Common myeloid progenitor, CD34-positive (primary cell): ENCODE results near the gene HOXA10.
A peak's percentile ranks its signal among the peaks of the same experiment; 100 is the strongest.

Experiments
- CTCF ChIA-PET: fragments of 350-600 bp; sonication (Branson Sonifier 250); formaldehyde crosslinking; loops from one replicate; lab custom pipeline; 2021; ENCODE audit warnings: antibody characterized with exemption; lab: Charles Lee
- POLR2A ChIA-PET: fragments of 350-600 bp; sonication (Branson Sonifier 250); formaldehyde crosslinking; loops from one replicate; lab custom pipeline; 2021; ENCODE audit warnings: antibody characterized with exemption; lab: Charles Lee
- DNase-seq, 3 donors: peaks; one replicate each; pipeline versions ENCODE4 v3.0.0 to v3.0.0-alpha.2; 2013
- H3K27ac ChIP-seq, 2 experiments: 1 replicate in 1 of 2; 2 replicates in 1 of 2; pipeline ENCODE4 v1.7.0; 2013; ENCODE audit warnings: inconsistent platforms in 2 of 2, low read length in 2 of 2, mild to moderate bottlenecking in 2 of 2, low read depth in 1 of 2, moderate library complexity in 1 of 2; ENCODE audit not compliant: severe bottlenecking in 2 of 2, insufficient read depth in 1 of 2, poor library complexity in 1 of 2
- H3K27me3 ChIP-seq, 5 experiments: replicated peaks in 2 of 5; 1 replicate in 3 of 5; 2 replicates in 2 of 5; pipeline versions ENCODE4 v1.6.1 to v1.7.0; 2013; ENCODE audit warnings: low read length in 4 of 5, mild to moderate bottlenecking in 2 of 5, moderate library complexity in 2 of 5, inconsistent platforms in 1 of 5; ENCODE audit not compliant: insufficient read depth in 5 of 5, control insufficient read depth in 4 of 5
- H3K36me3 ChIP-seq, 4 experiments: 1 replicate in 2 of 4; 2 replicates in 2 of 4; pipeline versions ENCODE4 v1.6.1 to v1.7.0; 2013; ENCODE audit warnings: low read length in 3 of 4, control low read depth in 1 of 4, mild to moderate bottlenecking in 1 of 4; ENCODE audit not compliant: control insufficient read depth in 4 of 4, insufficient read depth in 4 of 4
- H3K4me1 ChIP-seq, 4 experiments: 1 replicate in 3 of 4; 2 replicates in 1 of 4; pipeline versions ENCODE4 v1.6.1 to v1.7.1; 2013; ENCODE audit warnings: low read length in 3 of 4, mild to moderate bottlenecking in 3 of 4, control low read depth in 1 of 4, inconsistent platforms in 1 of 4, moderate library complexity in 1 of 4; ENCODE audit not compliant: control insufficient read depth in 4 of 4, insufficient read depth in 4 of 4; ENCODE audit errors: control extremely low read depth in 1 of 4
- H3K4me3 ChIP-seq, 7 experiments: 1 replicate in 4 of 7; 2 replicates in 3 of 7; pipeline versions ENCODE4 v1.5.1 to v1.7.0; 2013; ENCODE audit warnings: mild to moderate bottlenecking in 7 of 7, low read length in 6 of 7, moderate library complexity in 6 of 7, inconsistent platforms in 2 of 7, low read depth in 2 of 7, control low read depth in 1 of 7; ENCODE audit not compliant: insufficient read depth in 4 of 7, control insufficient read depth in 1 of 7; ENCODE audit errors: extremely low read depth in 1 of 7
- H3K9me3 ChIP-seq, 5 experiments: 1 replicate in 4 of 5; 2 replicates in 1 of 5; pipeline versions ENCODE4 v1.6.1 to v1.7.1; 2013; ENCODE audit warnings: low read length in 4 of 5, mild to moderate bottlenecking in 2 of 5, inconsistent platforms in 1 of 5, low read depth in 1 of 5, moderate library complexity in 1 of 5; ENCODE audit not compliant: control insufficient read depth in 4 of 5, insufficient read depth in 2 of 5; ENCODE audit errors: control extremely low read depth in 1 of 5
- WGBS: methylation state at CpG from one replicate; pipeline ENCODE4 v1.1.5; 2013; ENCODE audit not compliant: insufficient coverage; 5-methylcytosine and 5-hydroxymethylcytosine counted together

The HOXA10 gene

DNA sequence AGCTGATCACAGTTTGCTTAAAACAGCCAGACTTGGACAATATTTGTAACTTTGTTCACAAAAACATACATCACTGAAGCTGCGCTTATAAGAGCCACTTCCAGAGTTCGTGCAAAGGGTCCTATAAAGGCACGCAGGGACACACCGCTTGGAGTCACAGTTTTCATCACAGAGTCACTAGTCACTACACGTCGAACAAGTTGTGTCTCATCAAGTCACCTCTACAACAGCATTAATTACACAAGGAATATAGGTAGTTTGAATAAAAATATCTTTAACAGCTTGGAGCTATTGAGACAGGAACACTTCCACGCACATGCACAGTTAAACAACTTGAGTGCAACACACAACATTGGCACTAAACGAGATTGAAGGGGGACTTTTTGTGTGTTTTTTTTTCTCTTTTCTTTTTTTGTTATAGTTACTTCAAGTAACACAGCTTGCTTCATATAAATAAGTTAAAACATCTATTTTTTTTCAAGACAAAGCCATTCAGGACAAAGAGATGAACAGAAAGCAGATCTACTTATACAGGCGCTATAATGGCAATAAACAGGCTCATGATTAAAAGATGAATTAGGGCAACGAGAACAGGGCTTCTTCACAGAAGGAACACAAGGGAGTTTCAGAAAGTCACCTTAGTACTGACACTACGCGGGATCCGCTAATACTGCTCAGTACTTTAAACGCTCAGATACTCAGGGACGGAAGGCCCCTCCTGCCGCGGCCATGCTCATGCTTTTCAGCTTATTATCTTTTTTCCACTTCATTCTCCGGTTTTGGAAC is 32.8 kb downstream of the HOXA10 start:
- WGBS = 88% methylated on average over 10 of the region's 18 CpGs
- peaks cover 3 to 48% (median 45%) of the 10 kb centered on the region in 4 experiments for H3K4me1 ChIP-seq
- CTCF ChIA-PET = interaction anchor here (0.6 to 2.0 kb wide), 12 partner anchors 10 to 476 kb away, joined by 3 to 7 read pairs (median 3); partner anchors contain the start of gene HOXA3
- H3K9me3 ChIP-seq = peaks cover 0 to 2% (median 0%) of the 10 kb centered on the region in 5 experiments
- H3K36me3 ChIP-seq = peaks cover 5 to 88% (median 63%) of the 10 kb centered on the region in 4 experiments
- H3K27ac ChIP-seq = no peak overlapping the region
- POLR2A ChIA-PET = interaction anchor here (0.7 kb wide), 1 partner anchor 30 kb away, joined by 3 read pairs; no protein-coding TSS in a partner anchor
- H3K4me3 ChIP-seq = peak overlapping the region in 2 of 7 experiments; percentile 10 to 56
- H3K27me3 ChIP-seq = no peaks in the 10 kb centered on the region
- DNase-seq = no peak

GRCh38 chr7:27140126-27140857 is 33.8 kb downstream of the HOXA10 start:
- H3K36me3 ChIP-seq = peaks cover 2 to 85% (median 60%) of the 10 kb centered on the region in 4 experiments
- ChIA-PET CTCF (interaction anchor here (0.7 to 2.0 kb wide), 6 partner anchors 9 to 475 kb away, joined by 3 to 7 read pairs (median 4); partner anchors contain the start of gene HOXA3), POLR2A (no interaction called here)
- H3K9me3 ChIP-seq = peaks cover 0 to 2% (median 0%) of the 10 kb centered on the region in 5 experiments
- DNase-seq = no peak
- 98% methylated on average over 10 of the region's 15 CpGs for WGBS
- no peaks in the 10 kb centered on the region for H3K27me3 ChIP-seq
- no peak overlapping the region for H3K27ac ChIP-seq
- peaks cover 9 to 51% (median 47%) of the 10 kb centered on the region in 4 experiments for H3K4me1 ChIP-seq
- no peak overlapping the region for H3K4me3 ChIP-seq

DNA sequence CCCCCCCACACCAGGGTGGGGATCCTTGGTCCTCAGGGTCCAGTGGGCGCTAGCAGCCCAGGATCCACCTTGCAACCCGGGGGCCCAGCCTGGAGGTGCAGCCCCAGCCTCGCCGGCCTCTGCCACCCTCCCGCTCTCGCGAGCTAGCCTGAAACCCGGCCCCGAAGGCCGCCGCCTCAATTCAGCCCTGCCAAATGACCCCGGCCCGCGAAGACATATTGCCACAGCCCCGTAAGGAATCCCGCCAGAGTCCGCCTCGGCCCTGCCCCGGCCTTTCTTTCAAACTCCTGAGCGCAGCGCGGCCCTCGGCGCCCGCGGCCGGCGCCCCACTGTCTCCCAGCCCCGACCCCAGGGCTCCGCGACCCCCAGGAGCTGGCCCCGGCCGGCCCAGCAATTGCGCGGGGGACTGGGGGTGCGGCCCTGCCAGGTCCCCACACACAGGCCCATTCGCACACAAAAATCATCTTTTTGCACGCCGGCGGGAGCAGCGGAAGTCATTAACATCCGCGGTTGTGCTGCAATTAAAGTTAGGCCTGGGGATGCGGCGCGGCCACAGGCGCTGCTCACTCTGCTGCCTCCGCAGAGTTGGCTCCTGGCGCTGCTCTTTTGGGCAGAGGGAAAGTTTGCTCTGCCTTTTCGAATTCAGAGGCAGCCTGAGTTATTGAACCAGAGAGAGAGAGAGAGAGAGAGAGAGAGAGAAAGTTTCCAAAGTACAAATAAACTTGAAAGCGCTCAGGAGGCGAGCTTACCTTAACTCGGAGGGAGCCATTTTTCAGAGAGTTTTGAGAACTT is 34.6 kb downstream of the HOXA10 start:
- Histone ChIP-seq H3K4me1 (peaks cover 15 to 52% (median 49%) of the 10 kb centered on the region in 4 experiments), H3K27me3 (no peaks in the 10 kb centered on the region), H3K36me3 (peaks cover 2 to 82% (median 56%) of the 10 kb centered on the region in 4 experiments), H3K9me3 (peaks cover 0 to 2% (median 0%) of the 10 kb centered on the region in 5 experiments), H3K4me3 (no peak overlapping the region), H3K27ac (no peak overlapping the region)
- WGBS = 96% methylated on average over 52 of the region's 53 CpGs
- ChIA-PET POLR2A (no interaction called here), CTCF (interaction anchor here (0.7 kb wide), 1 partner anchor 8 kb away, joined by 4 read pairs; no protein-coding TSS in a partner anchor)
- no peak for DNase-seq

GRCh38 chr7:27138985-27139333 is 35.2 kb downstream of the HOXA10 start:
- WGBS = 95% methylated on average over 9 of the region's 11 CpGs
- POLR2A ChIA-PET = no interaction called here
- Histone ChIP-seq H3K4me3 (no peak overlapping the region), H3K9me3 (peaks cover 0 to 1% (median 0%) of the 10 kb centered on the region in 5 experiments), H3K36me3 (peaks cover 2 to 76% (median 54%) of the 10 kb centered on the region in 4 experiments), H3K4me1 (peaks cover 19 to 55% (median 50%) of the 10 kb centered on the region in 4 experiments), H3K27ac (no peak overlapping the region), H3K27me3 (no peaks in the 10 kb centered on the region)
- CTCF ChIA-PET = no interaction called here
- DNase-seq = no peak

DNA sequence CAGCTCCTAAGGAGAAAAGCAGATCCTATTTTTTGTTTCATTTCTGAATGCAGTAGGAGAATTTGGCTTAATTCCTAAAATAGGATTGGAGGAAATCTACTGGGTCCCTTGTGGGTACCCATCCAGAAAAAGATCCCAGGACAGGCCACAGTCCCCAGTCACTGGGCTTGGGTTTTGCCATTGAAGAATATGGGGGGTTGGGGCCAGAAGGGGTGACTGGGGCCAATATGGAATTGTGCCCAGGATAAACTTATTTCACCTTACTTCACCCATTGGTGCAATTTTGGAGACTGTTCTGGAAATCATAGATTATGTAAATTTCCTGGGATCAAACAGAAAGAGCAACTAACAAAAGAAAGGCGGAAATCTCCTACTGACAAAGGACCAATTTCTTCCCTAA is 35.6 kb downstream of the HOXA10 start:
- DNase-seq = no peak
- no peaks in the 10 kb centered on the region for H3K9me3 ChIP-seq
- H3K27me3 ChIP-seq = no peaks in the 10 kb centered on the region
- peaks cover 2 to 76% (median 55%) of the 10 kb centered on the region in 4 experiments for H3K36me3 ChIP-seq
- H3K4me1 ChIP-seq = peaks cover 20 to 58% (median 50%) of the 10 kb centered on the region in 4 experiments
- POLR2A ChIA-PET = no interaction called here
- H3K27ac ChIP-seq = no peak overlapping the region
- WGBS = no CpG with 5 or more reads among the region's 1 CpG
- CTCF ChIA-PET = interaction anchor here (1.4 kb wide), 1 partner anchor 284 kb away, joined by 3 read pairs; no protein-coding TSS in a partner anchor
- H3K4me3 ChIP-seq = no peak overlapping the region

- no peak for DNase-seq
- Histone ChIP-seq H3K27me3 (no peaks in the 10 kb centered on the region), H3K36me3 (peaks cover 2 to 76% (median 53%) of the 10 kb centered on the region in 4 experiments), H3K9me3 (no peaks in the 10 kb centered on the region), H3K4me3 (no peak overlapping the region), H3K27ac (peak overlapping the region; percentile 17 to 48), H3K4me1 (peaks cover 20 to 60% (median 48%) of the 10 kb centered on the region in 4 experiments)
- POLR2A ChIA-PET = no interaction called here
- WGBS = 100% methylated on average over 1 of the region's 2 CpGs
- CTCF ChIA-PET = interaction anchor here (1.4 kb wide), 1 partner anchor 283 kb away, joined by 3 read pairs; no protein-coding TSS in a partner anchor
These were observed 36.3 kb downstream of the HOXA10 start for GRCh38 chr7:27137640-27138315.
